Astrocyte (in vitro differentiated cells and primary cell): ENCODE measurements around the gene RBM17.

Experiments used
- CTCF ChIP-seq: IDR thresholded peaks from 2 replicates; pipeline ENCODE4 v1.5.1; 2011; ENCODE audit warnings: low read depth, mild to moderate bottlenecking, inconsistent platforms, low read length, moderate library complexity; ENCODE audit not compliant: insufficient read depth
- EZH2 ChIP-seq: IDR thresholded peaks from 2 replicates; pipeline ENCODE4 v1.6.1; 2012; ENCODE audit warnings: mild to moderate bottlenecking, low read length, inconsistent platforms; ENCODE audit not compliant: insufficient read depth

- no peak for TF ChIP-seq CTCF
- TF ChIP-seq EZH2: no peak
Measured at GRCh38 chr10:6133331-6134098, 44.7 kb downstream of the RBM17 start.
